Choroid plexus epithelial cell (primary cell): ENCODE data around the gene TAF8.
A peak's percentile ranks its signal among the peaks of the same experiment; 100 is the strongest.

Experiments used
- DNase-seq: peaks from one replicate; pipeline ENCODE4 v3.0.0-alpha.2; 2010; ENCODE audit warnings: low read depth
- H3K4me3 ChIP-seq: 2 replicates; pipeline ENCODE4 v1.5.1; 2011; ENCODE audit warnings: low read depth, mild to moderate bottlenecking, control low read depth, low read length, moderate library complexity
- CTCF ChIP-seq: conservative IDR thresholded peaks from 2 replicates; pipeline ENCODE4 v1.5.1; 2011; ENCODE audit warnings: low read depth, mild to moderate bottlenecking, control low read depth, inconsistent platforms, low read length, moderate library complexity

Gene TAF8

GRCh38 chr6:42106112-42107023 lies 56.0 kb downstream of the TAF8 start:
- no peak for DNase-seq
- no peak for TF ChIP-seq CTCF
- no peak overlapping the region for H3K4me3 ChIP-seq

- no peak for TF ChIP-seq CTCF
- H3K4me3 ChIP-seq: no peak overlapping the region
- no peak for DNase-seq
These were observed 57.7 kb downstream of the TAF8 start for GRCh38 chr6:42108071-42108470.

- no peak overlapping the region for H3K4me3 ChIP-seq
- no peak for DNase-seq
- TF ChIP-seq CTCF: no peak
These were observed 60.4 kb downstream of the TAF8 start for GRCh38 chr6:42110683-42111082.

- TF ChIP-seq CTCF: no peak
- no peak for DNase-seq
- no peak overlapping the region for H3K4me3 ChIP-seq
These were observed 62.0 kb downstream of the TAF8 start for GRCh38 chr6:42112351-42112750.

GRCh38 chr6:42113936-42114636 lies 63.8 kb downstream of the TAF8 start:
- no peak overlapping the region for H3K4me3 ChIP-seq
- peak; percentile 50 for DNase-seq
- no peak for TF ChIP-seq CTCF

GRCh38 chr6:42117843-42118161 lies 67.5 kb downstream of the TAF8 start:
- no peak overlapping the region for H3K4me3 ChIP-seq
- DNase-seq: no peak
- TF ChIP-seq CTCF: no peak
